Cardiac muscle cell (in vitro differentiated cells and primary cell): ENCODE data around the gene QPCTL. TPM values are rescaled to one million over a fixed set of nuclear protein-coding genes. Genes with fewer than 3 reads are reported as not detected.

ENCODE experiments used
- DNase-seq, 2 donors: peaks; one replicate each; pipeline versions ENCODE4 v3.0.0 to v3.0.0-alpha.2; 2010 to 2017; ENCODE audit warnings: low read depth in 1 of 2, low spot score in 1 of 2
- H3K27ac ChIP-seq: fragments of 200-600 bp; sonication (generic); 2 replicates; pipeline ENCODE4 v1.5.1; 2016
- H3K27me3 ChIP-seq: fragments of 200-600 bp; sonication (generic); 2 replicates; pipeline ENCODE4 v1.6.0; 2016; ENCODE audit warnings: control low read depth
- H3K36me3 ChIP-seq: fragments of 200-600 bp; sonication (generic); 2 replicates; pipeline ENCODE4 v1.5.1; 2016; ENCODE audit warnings: control low read depth
- H3K4me1 ChIP-seq: fragments of 200-600 bp; sonication (generic); 2 replicates; pipeline ENCODE4 v1.8.1; 2017; ENCODE audit warnings: low read depth, mild to moderate bottlenecking, mixed run types
- H3K4me3 ChIP-seq: fragments of 200-600 bp; sonication (generic); 2 replicates; pipeline ENCODE4 v1.5.1; 2016; ENCODE audit warnings: mild to moderate bottlenecking
- H3K9me3 ChIP-seq: fragments of 200-600 bp; sonication (generic); 2 replicates; pipeline ENCODE4 v1.5.1; 2017; ENCODE audit warnings: low read depth, mild to moderate bottlenecking, control low read depth
- CTCF ChIP-seq: IDR thresholded peaks from 2 replicates; pipeline ENCODE4 v1.5.1; 2012; ENCODE audit warnings: low read depth, mild to moderate bottlenecking, low read length
- polyA plus RNA-seq: library from polyadenylated mRNA; unstranded; fragments of >200 nt; fragmentation: Nextera tagmentation; extraction: Ambion mirVana; gene quantifications from 2 replicates; pipeline ENCODE4 v1.2.1, GENCODE V29; 2016
- total RNA-seq: library from RNA; depleted of rRNA; stranded (reverse); fragments of >200 nt; gene quantifications from 2 replicates; pipeline ENCODE4 v1.2.3, GENCODE V29; 2016

QPCTL gene
- total and polyA plus RNA-seq, 2 experiments from 2014 or later: 14.6 to 22.2 TPM

DNA sequence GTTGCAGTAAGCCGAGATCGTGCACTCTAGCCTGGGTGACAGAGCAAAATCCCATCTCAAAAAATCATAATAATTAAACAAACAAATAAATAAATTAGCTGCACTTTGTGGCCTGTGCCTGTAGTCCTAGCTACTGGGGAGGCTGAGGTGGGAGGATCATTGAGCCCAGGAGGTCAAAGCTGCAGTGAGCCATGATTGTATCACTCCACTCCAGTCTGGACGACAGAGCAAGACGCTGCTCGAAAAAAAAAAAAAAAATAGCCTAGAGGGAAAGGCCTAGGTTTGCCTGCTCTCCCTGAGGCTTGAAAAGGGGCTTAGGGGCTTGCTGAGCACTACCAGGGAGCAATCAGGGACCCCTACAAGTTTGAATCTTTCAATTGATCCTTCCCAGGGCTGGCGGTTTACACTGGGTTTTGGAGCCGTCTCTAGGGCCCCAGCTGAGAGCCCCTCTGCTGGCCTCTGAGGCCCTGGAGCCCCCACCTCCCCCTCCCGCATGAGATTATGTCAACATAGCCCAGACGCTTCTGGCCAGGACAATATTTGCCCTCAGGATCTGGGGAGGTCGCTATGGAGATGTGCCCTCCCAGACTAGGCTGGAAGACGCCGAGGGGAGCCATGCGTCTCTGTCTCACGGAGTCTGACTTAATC, 34.8 kb upstream of the QPCTL start:
- no peak for TF ChIP-seq CTCF
- peaks cover 6% of the 10 kb centered on the region for H3K4me1 ChIP-seq
- H3K4me3 ChIP-seq: no peak overlapping the region
- H3K9me3 ChIP-seq: no peaks in the 10 kb centered on the region
- H3K27ac ChIP-seq: peak overlapping the region; percentile 60
- peak in 1 of 2 donors; percentile 42 for DNase-seq
- H3K27me3 ChIP-seq: no peaks in the 10 kb centered on the region
- no peaks in the 10 kb centered on the region for H3K36me3 ChIP-seq

GRCh38 chr19:45659096-45659729, 33.3 kb upstream of the QPCTL start:
- no peaks in the 10 kb centered on the region for H3K27me3 ChIP-seq

DNA sequence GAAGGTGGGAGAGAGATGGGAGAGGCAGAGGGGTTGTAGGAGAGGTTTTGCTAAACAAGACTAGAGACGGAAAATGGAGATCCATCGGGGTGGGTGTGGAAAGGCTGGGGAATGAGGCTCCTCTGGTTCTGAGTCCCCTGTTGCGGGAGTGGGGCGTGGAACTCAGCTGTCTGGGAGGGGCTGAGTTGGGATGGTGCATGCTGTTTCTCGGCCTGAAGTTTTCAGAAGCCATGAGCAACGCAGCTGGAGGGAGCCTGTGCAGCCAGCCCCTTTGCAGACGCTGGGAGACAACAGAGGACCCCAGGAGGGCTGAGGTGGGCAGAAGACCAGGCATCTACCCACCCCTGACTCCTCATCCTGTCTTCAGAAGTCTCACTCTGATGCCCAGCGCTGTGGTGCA, 31.8 kb upstream of the QPCTL start:
- H3K27ac ChIP-seq: no peak overlapping the region
- no peaks in the 10 kb centered on the region for H3K27me3 ChIP-seq
- peaks cover 6% of the 10 kb centered on the region for H3K4me1 ChIP-seq
- no peaks in the 10 kb centered on the region for H3K9me3 ChIP-seq
- no peak for TF ChIP-seq CTCF
- DNase-seq: no peak
- no peak overlapping the region for H3K4me3 ChIP-seq
- no peaks in the 10 kb centered on the region for H3K36me3 ChIP-seq

More at GRCh38 chr19:45659096-45659729, 33.3 kb upstream of the QPCTL start:
- Histone ChIP-seq H3K9me3 (no peaks in the 10 kb centered on the region), H3K27ac (no peak overlapping the region), H3K36me3 (no peaks in the 10 kb centered on the region), H3K4me3 (no peak overlapping the region), H3K4me1 (peaks cover 6% of the 10 kb centered on the region)
- no peak for TF ChIP-seq CTCF
- DNase-seq: no peak

GRCh38 chr19:45663800-45664199, 28.7 kb upstream of the QPCTL start:
- DNase-seq: no peak
- no peaks in the 10 kb centered on the region for H3K4me1 ChIP-seq
- no peak overlapping the region for H3K4me3 ChIP-seq
- TF ChIP-seq CTCF: no peak
- H3K27ac ChIP-seq: no peak overlapping the region
- H3K9me3 ChIP-seq: no peaks in the 10 kb centered on the region
- no peaks in the 10 kb centered on the region for H3K27me3 ChIP-seq
- H3K36me3 ChIP-seq: no peaks in the 10 kb centered on the region

DNA sequence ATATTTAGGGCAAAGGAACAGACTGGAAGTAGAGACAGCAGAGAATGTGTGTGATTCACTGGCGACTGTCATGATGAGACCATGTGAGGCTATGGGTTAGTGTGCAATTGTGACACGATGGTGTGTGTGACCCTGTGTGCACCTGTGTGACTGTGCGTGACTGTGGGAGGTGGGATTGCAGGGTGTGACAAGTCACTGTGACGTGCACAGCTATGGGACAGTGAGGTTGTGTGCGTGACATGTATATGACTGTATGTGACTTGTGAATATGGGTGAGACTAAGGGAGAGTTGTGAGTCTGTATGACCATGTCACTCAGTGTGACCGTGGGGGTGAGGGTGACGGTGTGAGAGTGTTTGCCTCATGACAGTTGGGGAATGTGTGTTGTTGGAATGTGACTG, 27.9 kb upstream of the QPCTL start:
- no peak overlapping the region for H3K27ac ChIP-seq
- H3K36me3 ChIP-seq: no peaks in the 10 kb centered on the region
- no peaks in the 10 kb centered on the region for H3K9me3 ChIP-seq
- no peak for TF ChIP-seq CTCF
- H3K4me1 ChIP-seq: no peaks in the 10 kb centered on the region
- H3K4me3 ChIP-seq: no peak overlapping the region
- no peaks in the 10 kb centered on the region for H3K27me3 ChIP-seq
- no peak for DNase-seq
